ENCODE data around the gene DAO. TPM values are rescaled to one million over a fixed set of nuclear protein-coding genes. Genes with fewer than 3 reads are reported as not detected.
"Not testable (repeated sequence)": the region's sequence is repeated elsewhere in the genome, so short reads cannot be mapped to it uniquely, and the experiment has no call there.

The DAO gene
- total and polyA plus RNA-seq, 2 of the 4 experiments (the other 2 are of a cell fraction), result not detected

DNA sequence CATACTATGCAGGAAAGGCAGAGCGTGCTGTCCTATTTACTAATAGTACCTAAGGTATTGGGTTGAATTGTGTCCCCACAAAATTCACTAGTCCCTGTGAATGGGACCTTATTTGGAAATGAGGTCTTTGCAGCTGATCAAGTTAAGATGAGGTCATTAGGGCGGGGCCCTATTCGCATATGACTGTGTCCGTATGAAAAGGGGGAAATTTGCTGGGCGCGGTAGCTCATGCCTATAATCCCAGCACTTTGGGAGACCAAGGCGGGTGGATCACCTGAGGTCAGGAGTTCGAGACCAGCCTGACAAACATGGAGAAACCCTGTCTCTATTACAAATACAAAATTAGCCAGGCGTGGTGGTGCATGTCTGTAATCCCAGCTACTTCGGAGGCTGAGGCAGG lies 13.8 kb upstream of the DAO start:
- H4K91ac ChIP-seq (ENCODE audit: insufficient read depth, low read depth, low read length); H3K56ac ChIP-seq (ENCODE audit: extremely low read depth, insufficient read depth, low read length); H2AK9ac ChIP-seq (replicated peaks; ENCODE audit: low read depth, low read length, poor library complexity); H3K27me3 ChIP-seq (ENCODE audit: control insufficient read depth, insufficient read depth, low read length); DNase-seq; H3K14ac ChIP-seq (replicated peaks; ENCODE audit: low read depth, low read length); in situ Hi-C loops (cut with MboI; ENCODE audit: low sequenced_read_pairs); POLR2A ChIA-PET (ENCODE audit: unreplicated experiment); H3K36me3 ChIP-seq (ENCODE audit: control insufficient read depth, insufficient read depth, low read length); H2BK15ac ChIP-seq (ENCODE audit: low read depth, low read length); H2BK5ac ChIP-seq (ENCODE audit: low read depth, low read length, poor library complexity, severe bottlenecking); H3K23ac ChIP-seq (ENCODE audit: low read depth, low read length); H3K18ac ChIP-seq (ENCODE audit: low read depth, low read length); H2BK120ac ChIP-seq (ENCODE audit: low read depth, low read length); H3K9me1 ChIP-seq (ENCODE audit: insufficient read depth, low read length); H3K9ac ChIP-seq (ENCODE audit: low read depth, low read length); H3K4ac ChIP-seq (ENCODE audit: low read depth, low read length); H3K4me1 ChIP-seq (ENCODE audit: control insufficient read depth, insufficient read depth, low read length); dilution Hi-C loops (cut with HindIII; ENCODE audit: low sequenced_read_pairs, unreplicated experiment); H3K4me2 ChIP-seq (ENCODE audit: low read depth, low read length); H2BK20ac ChIP-seq (ENCODE audit: low read depth, low read length); intact Hi-C loops (cut with micrococcal nuclease); CTCF ChIA-PET; ATAC-seq (ENCODE audit: low read depth); H3K9me3 ChIP-seq (ENCODE audit: control insufficient read depth, insufficient read depth, low read length); H3K27ac ChIP-seq (ENCODE audit: insufficient read depth, low read length); H2AFZ ChIP-seq (replicated peaks; ENCODE audit: low read length, poor library complexity); BruUV-seq (replicated peaks); H2AK5ac ChIP-seq (ENCODE audit: low read depth, low read length); H4K20me1 ChIP-seq (ENCODE audit: insufficient read depth, low read length); H4K5ac ChIP-seq (ENCODE audit: low read depth, low read length); H4K8ac ChIP-seq (ENCODE audit: low read depth in 2 of 2, low read length in 2 of 2); H3K4me3 ChIP-seq (ENCODE audit: insufficient read depth, low read depth, low read length); H3K79me1 ChIP-seq (ENCODE audit: low read depth in 1 of 2, low read length in 2 of 2): not testable (repeated sequence)
- WGBS, 2 experiments (ENCODE audit: extremely low coverage in 2 of 2, insufficient read length in 1 of 2), result 89% methylated on average over 3 of the region's 10 CpGs; no CpG with 5 or more reads in 1 of the 2 experiments

Measured in IMR-90 (cell line).